ENCODE results near the gene TTI1.
"Not testable (repeated sequence)": the region's sequence is repeated elsewhere in the genome, so short reads cannot be mapped to it uniquely, and the experiment has no call there.

TTI1 gene

DNA sequence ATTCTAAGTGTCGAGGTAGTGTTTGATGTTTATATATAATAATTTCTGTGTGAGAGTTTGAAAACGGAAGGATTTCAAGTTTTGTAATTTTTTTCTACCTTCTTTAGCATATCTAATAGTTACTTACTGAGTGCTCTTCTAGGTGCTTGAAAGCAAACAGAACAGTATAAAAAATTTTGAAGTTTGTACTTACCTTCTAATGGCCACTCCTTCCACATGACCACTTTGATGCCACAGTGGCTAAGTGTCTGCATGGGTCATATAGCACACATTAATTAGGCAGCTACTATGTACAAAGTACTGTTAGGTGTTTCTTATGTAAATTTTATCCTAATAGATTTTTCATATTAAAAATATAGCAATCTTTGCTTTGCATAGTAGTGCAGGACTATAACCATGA, 21.4 kb upstream of the TTI1 start:
- no peak for DNase-seq

- DNase-seq = no peak
Observed at GRCh38 chr20:38052870-38053269, 19.6 kb upstream of the TTI1 start.

DNA sequence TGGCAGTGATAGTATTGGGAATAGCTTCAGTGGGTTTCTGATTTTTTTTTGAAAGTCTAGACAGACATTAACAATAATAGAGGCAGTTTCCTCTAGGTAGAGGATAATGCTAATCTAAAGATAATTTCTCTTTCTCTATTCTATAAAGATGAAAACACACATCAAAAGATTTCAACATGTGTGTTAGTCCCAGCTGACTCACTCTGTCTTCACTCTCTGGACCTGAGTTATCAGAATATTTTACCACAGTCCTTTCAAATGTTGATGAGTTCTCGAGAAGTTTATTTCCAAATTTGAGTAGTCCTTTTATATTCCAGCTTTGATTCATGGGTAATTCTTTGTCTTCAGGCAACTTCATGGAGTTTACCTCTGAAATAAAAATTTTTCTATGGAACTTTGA, 17.4 kb upstream of the TTI1 start:
- no peak for DNase-seq

DNA sequence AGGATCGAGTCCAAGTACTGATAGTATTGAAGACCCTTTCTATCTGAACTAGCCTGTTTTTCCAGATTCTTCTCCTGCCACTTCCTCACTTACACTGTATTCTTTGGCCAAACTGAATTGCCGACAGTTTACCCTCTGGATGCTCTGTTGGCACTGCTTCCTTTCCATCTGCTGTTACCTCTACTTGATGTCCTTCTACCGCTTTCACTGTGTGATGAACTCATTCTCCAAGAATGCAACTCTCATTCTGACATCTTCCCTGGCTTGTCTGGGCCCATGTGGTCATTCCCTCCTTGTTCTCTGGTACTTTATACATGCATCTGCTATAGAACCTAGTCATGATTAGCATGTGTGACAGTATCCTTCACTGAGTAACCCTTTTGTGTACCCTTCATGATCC, 16.5 kb upstream of the TTI1 start:
- DNase-seq = no peak

GRCh38 chr20:38046572-38046971, 13.3 kb upstream of the TTI1 start:
- no peak for DNase-seq

GRCh38 chr20:38044685-38045084, 11.4 kb upstream of the TTI1 start:
- no peak for DNase-seq

GRCh38 chr20:38043512-38044300, 10.4 kb upstream of the TTI1 start:
- DNase-seq = no peak

DNA sequence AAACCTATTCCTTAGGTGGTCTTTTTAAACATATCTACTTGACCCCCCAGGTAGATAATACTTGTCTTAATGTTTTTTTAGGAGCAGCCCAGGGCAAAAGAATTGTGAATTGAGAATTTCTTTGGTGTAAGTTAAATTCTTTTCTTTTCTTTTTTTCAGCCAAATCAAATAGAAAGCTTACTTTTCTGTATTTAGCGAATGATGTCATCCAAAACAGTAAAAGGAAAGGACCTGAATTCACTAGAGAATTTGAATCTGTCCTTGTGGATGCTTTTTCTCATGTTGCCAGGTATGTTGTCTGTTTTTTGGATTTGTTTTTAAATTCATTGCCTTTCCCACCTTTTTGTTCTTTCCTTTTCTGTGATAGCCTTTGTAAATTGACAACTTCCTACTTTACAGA, 7.0 kb upstream of the TTI1 start:
- no peak for DNase-seq

GRCh38 chr20:38036366-38036765, 3.1 kb upstream of the TTI1 start:
- DNase-seq = no peak

- no peak for DNase-seq
Observed at GRCh38 chr20:38034961-38035360, 1.7 kb upstream of the TTI1 start.

GRCh38 chr20:38034108-38034649, 923 bp upstream of the TTI1 start:
- DNase-seq = no peak

- peak in 3 of 5 donors; percentile 25 to 36 (median 32) for DNase-seq
Observed at GRCh38 chr20:38032585-38033329, 499 bp downstream of the TTI1 start.

DNA sequence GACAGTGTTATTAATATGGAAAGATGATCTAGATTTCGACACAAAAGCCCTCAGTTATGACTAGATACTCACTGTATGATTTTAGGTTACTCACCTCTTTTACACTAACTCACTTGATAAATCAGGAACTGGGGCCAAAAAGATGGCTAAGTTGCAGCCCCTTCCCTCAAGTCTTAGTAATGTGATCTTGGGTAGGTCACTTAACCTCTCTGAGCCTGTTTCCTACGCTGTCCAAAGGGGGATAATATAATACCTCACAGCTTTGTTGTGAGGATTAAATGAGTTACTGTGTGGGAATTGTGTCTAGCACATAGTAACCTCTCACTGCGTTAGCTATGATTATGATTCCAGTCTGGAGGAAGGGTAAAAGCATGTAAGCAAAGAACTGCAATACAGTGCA, 1.3 kb downstream of the TTI1 start:
- no peak for DNase-seq

DNA sequence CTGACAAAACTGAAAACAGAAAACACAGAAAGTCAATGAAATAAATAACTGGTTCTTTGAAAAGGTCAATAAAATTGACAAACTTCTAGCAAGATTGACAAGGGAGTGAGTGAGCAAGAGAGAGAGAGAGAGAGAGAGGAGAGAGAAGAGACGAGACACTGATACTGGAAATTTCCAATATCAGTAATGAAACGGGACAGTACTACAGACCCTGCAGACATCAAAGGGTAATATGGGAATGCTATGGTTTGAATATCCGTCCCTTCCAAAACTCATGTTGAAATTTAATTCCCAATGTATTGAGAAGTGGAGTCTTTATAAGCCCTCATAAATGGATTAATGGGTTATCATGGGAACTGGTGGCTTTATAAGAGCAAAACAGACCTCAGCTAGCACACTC, 3.8 kb downstream of the TTI1 start:
- no peak for DNase-seq

- DNase-seq = no peak
Observed at GRCh38 chr20:38024496-38024895, 8.8 kb downstream of the TTI1 start.

DNA sequence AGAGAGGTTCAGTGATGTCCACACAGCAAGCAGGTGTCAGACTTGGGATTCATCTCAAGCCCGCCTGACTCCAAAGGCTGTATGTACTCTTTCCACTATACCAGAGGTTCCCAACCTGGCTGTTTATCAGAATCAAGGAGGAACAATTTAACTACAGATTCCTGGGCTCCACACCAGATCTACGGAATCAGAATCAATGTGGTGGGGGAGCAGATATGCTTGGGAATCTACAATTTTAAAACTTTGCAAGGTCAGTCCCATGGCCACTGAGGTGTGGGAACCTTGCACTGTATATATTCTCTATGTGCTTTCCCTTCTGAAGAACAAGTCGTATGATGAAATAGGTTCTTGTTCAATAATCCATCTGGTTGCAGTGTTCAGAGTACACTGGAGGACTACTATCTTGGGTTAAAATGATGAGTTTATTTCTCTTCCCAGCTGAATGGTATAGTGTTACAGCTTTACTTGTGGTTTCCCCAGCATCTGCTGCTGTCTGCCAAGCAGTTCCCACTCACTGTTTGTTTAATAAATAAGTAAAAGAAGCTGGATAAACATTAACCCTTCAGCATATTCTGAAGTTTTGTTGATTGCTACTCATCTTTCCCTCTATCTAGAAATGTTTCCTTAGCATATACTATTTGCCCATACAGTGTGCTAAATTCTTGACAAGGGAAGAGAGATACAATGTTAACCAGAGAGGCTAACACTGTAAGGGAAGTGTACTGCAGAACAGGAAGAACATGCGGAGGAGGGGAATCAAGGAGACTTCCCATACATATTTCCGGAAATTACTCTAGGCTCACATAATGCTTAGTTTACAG, 9.9 kb downstream of the TTI1 start:
- no peak for DNase-seq

DNA sequence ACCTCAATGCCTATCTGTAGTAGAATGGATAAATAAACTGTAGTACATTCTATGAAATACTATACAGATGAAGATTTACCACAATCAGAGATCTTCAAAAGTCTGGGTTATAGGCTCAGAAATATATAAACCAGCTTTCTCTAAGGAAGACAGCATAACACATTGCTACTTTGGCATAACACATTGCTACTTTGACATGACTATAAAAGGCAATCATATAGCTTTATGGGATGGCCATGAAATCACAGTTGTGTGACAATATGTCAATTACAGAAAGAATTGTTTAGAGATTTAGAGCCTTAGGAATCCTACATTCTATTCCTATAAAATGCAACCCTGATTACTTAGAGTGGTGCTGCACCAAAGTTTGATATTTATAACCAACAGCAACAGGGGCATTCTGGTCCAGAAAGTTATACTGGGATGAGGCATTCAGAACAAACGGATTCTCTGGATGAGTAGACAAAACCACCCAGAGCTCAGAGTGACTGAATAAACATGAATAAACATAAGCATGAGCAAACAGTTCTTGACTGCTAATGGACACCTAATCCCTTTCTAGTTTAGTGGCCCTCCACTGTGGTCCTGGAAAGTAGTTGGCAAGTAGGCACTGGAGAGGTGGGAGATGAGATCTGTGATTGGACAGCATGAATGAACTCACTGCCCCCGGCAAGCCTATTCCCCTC, 12.0 kb downstream of the TTI1 start:
- no peak for DNase-seq

- DNase-seq = no peak
Observed at GRCh38 chr20:38018385-38018784, 14.9 kb downstream of the TTI1 start.

- no peak for DNase-seq
Observed at GRCh38 chr20:38017959-38018358, 15.3 kb downstream of the TTI1 start.

- no peak for DNase-seq
Observed at GRCh38 chr20:38013887-38014286, 19.4 kb downstream of the TTI1 start.

DNA sequence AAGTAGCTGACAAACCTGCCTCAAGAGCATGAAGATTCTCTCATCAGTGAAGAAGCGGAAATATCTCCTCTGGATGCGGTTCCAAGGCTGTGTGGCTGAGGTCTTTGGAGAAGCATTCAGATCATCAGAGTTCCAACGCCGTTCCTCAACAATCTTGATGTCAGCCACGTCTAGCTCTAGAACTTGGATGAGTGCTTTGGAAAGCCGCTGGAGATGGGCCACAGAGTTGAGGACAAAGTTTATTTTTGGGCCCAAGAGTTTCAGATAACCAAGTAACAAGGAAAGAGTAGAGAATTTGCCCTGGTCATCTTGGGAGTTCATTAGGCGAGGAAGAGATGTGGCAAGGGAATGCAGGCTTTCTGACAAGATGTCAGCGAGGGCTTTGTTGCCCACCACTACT, 20.9 kb downstream of the TTI1 start:
- DNase-seq = no peak

- DNase-seq = no peak
Observed at GRCh38 chr20:38011696-38012095, 21.6 kb downstream of the TTI1 start.

GRCh38 chr20:38009416-38009815, 23.8 kb downstream of the TTI1 start:
- not testable (repeated sequence) for DNase-seq

Measured in T-helper 1 cell (primary cell).